HFF-Myc (cell line): ENCODE measurements around the gene LARP1B.
A peak's percentile ranks its signal among the peaks of the same experiment; 100 is the strongest.

Experiments
- DNase-seq: peaks from one replicate; pipeline ENCODE4 v3.0.0-alpha.2; 2011; ENCODE audit warnings: low read depth; ENCODE audit errors: extremely low read depth
- H3K4me3 ChIP-seq: replicated peaks from 2 replicates; pipeline ENCODE4 v1.5.1; 2011; ENCODE audit warnings: low read depth, mild to moderate bottlenecking, control low read depth, low read length
- TF ChIP-seq, protein P1 (sequence below): IDR thresholded peaks from 2 replicates; pipeline ENCODE4 v1.5.1; 2012; ENCODE audit warnings: mild to moderate bottlenecking, low read depth, low read length, control low read depth; ENCODE audit errors: missing control alignments

The LARP1B gene

DNA sequence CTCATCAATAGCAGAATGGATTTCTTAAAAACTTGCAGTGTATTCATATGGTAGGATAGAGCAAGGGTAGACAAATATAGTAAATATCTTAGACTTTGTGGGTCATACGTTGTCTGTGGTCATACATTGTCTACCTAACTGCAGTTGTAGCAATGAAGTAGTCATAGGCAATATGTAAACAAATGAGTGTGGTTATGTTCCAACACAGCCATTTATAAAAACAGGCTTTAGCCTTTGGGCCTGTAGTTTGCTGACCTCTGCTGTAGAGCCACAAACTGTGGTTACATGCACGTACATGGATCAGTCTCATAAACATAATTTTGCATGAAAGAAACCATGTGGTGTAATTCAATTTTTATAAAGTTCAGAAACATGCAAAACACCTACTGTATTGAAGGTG, 98.9 kb downstream of the LARP1B start:
- TF ChIP-seq, protein P1, sequence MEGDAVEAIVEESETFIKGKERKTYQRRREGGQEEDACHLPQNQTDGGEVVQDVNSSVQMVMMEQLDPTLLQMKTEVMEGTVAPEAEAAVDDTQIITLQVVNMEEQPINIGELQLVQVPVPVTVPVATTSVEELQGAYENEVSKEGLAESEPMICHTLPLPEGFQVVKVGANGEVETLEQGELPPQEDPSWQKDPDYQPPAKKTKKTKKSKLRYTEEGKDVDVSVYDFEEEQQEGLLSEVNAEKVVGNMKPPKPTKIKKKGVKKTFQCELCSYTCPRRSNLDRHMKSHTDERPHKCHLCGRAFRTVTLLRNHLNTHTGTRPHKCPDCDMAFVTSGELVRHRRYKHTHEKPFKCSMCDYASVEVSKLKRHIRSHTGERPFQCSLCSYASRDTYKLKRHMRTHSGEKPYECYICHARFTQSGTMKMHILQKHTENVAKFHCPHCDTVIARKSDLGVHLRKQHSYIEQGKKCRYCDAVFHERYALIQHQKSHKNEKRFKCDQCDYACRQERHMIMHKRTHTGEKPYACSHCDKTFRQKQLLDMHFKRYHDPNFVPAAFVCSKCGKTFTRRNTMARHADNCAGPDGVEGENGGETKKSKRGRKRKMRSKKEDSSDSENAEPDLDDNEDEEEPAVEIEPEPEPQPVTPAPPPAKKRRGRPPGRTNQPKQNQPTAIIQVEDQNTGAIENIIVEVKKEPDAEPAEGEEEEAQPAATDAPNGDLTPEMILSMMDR, result no peak
- no peak overlapping the region for H3K4me3 ChIP-seq
- peak; percentile 30 for DNase-seq

DNA sequence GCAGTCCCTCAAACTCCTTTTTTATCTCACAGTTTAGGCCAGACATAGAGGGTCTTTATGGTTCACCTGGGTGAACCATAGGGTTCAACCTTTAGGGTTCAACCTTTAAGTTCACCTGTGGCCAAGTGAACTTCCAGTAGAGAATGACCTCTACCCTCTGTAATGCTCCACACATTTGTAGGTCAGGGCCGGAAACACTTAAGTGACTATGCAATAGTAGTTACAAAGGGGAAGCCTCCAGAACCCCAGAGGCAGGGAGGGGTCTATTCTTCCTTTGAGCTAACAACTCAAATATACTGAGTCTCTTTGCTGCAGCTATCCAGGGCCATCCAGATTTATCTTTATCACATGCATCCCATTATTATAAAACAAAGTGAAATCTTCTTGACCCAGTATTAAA, 100.0 kb downstream of the LARP1B start:
- DNase-seq, result no peak
- TF ChIP-seq, protein P1, result no peak
- H3K4me3 ChIP-seq, result no peak overlapping the region

DNA sequence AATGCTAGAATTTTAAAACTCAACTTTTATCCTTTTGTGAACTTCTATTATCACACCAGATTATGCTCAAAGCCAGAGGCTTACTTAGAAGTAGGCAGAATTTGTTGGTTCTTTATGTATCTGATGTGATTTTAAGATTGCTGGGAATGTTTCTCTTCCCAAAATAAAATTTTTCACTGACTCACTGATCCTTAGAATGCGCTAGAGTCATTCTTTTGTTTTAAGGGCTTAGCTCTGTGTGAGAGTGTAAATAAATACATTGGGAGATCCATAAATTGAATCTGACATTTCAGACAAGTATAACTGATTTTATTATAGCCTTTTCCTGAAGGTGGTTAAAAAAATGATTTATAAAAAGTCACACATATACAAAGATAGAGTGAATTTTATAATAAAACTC, 101.3 kb downstream of the LARP1B start:
- DNase-seq, result no peak
- H3K4me3 ChIP-seq, result no peak overlapping the region
- TF ChIP-seq, protein P1, result no peak

DNA sequence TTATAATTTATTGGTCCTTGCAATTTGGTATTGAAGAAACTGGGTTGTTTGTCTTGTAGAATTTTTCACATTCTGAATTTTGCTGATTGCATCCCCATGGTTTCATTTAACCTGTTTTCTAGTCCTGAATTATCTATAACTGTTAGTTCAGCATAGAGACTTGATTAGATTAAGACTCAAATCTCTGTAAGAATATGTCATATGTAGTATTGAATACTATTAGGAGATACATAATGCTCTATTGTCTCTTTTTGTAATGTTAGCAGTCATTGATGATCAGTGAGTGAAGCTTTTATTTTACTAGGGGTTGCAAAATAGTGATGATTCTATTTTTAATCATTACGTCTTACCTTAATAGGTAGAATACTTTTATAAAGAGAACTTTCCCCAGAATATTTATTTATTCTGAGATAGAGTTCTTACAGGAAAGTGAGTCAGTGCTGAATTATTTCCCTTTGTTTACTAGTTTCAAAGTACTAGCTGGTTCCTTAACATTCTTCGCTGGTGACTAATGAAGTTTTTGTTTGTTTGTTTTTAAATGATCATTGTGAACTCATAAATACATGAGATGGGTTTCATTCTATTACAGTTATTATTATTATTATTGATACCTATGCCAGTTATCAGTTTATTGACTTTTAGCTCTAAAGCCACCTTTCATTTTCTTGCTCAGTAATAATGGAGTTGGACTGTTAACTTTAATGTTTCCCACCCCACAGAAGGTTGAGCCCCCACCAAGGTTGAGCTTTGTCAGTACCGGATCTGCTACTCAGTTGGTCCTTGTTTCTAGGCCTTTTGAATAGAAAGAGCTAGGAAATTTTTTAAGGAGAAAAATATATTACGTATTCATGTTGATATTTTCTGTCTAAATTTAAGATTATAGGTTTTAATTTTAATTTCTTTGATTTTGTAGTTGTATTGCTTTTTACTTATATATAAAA, 102.3 kb downstream of the LARP1B start:
- TF ChIP-seq, protein P1, result no peak
- DNase-seq, result peak; percentile 46
- no peak overlapping the region for H3K4me3 ChIP-seq

DNA sequence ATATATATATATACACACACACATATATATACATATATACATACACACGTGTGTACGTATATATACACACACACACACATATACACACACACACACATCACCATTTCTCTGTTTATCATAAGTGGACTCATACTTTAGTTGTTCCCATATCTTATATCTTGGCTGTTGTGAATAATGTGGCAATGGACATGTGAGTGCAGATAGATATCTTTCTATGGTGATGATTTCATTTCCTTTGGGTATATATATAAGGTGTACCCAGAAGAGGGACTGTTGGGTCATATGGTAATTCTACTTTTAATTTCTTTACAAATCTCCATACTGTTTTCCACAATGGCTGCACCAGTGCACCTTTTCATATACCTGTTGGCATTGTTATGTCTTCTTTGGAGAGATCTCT, 105.9 kb downstream of the LARP1B start:
- H3K4me3 ChIP-seq, result no peak overlapping the region
- TF ChIP-seq, protein P1, result no peak
- no peak for DNase-seq

DNA sequence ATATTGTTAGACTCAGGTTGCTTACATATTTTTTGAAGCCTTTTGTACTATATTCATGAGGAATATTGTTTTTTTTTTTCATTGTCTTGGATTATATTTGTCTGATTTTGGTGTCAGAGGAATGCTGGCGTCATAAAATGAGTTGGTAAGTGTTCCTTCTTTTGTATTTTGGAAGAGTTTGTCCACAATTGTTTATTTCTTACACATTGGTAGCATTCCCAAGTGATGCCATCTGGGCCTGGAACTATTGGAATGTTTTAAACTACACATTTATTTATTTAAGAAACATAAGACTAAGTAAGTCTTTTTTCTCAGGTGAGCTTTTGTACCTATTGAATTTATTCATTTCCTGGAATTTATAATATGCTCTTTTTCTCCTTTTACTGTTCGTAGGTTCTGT, 107.6 kb downstream of the LARP1B start:
- DNase-seq, result no peak
- no peak overlapping the region for H3K4me3 ChIP-seq
- TF ChIP-seq, protein P1, result no peak

DNA sequence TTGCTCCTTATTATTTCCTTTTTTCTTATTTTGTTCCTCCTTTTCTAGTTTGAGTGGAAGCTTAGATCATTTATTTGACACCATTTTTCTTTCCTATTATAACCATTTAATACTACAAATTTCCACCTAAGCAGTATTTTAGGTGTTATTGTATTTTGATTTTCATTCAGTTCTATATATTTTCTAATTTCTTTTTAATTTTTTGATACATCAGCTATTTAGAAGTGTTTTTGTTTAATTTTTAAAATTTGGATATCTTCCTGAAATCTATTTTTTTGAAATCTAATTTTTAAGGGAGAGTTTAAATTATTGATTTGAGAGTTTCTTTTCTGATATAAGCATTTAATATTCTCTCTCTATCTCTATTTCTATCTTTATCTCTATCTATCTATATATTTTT, 108.1 kb downstream of the LARP1B start:
- no peak for DNase-seq
- no peak overlapping the region for H3K4me3 ChIP-seq
- TF ChIP-seq, protein P1, result no peak
